Stimulated activated CD8-positive, alpha-beta memory T cell treated with anti-CD3 and anti-CD28 coated beads, Interleukin-15, amount 100 ng/mL, for 1 hour (primary cell): ENCODE measurements around the gene DKKL1.

ENCODE experiments used
- DNase-seq: peaks from one replicate; pipeline ENCODE4 v3.0.0-alpha.2; 2020; ENCODE audit warnings: low read depth

Gene DKKL1

GRCh38 chr19:49422407-49423070 lies 58.9 kb downstream of the DKKL1 start:
- DNase-seq = no peak

GRCh38 chr19:49423071-49423984 lies 59.7 kb downstream of the DKKL1 start, which contains the start of gene PTH2:
Gene PTH2, minus strand, starts transcription at chr19:49423441. Its CDS starts 102 bp downstream, at chr19:49423339.
- no peak for DNase-seq

- no peak for DNase-seq
These were observed 60.3 kb downstream of the DKKL1 start for GRCh38 chr19:49423985-49424303.
